Uterus (tissue), 2 donors: ENCODE measurements around the gene ALDH16A1.

ENCODE experiments used
- CTCF ChIP-seq, 4 experiments: fragments of 200-600 bp in 2 of 4; fragments of 450-650 bp in 2 of 4; sonication (generic) in 2 of 4; IDR thresholded peaks; one replicate each; pipeline ENCODE4 v1.5.1; 2016 to 2019; ENCODE audit warnings: antibody characterized with exemption in 4 of 4, mild to moderate bottlenecking in 2 of 4, moderate library complexity in 1 of 4
- POLR2A ChIP-seq, 2 donors: fragments of 450-650 bp; IDR thresholded peaks; one replicate each; pipeline ENCODE4 v1.6.1; 2016; ENCODE audit warnings: antibody characterized with exemption in 2 of 2, mild to moderate bottlenecking in 1 of 2, moderate library complexity in 1 of 2

GRCh38 chr19:49433240-49433901 lies 19.7 kb upstream of the ALDH16A1 start:
- TF ChIP-seq POLR2A (IDR thresholded peaks at IDR 0.05) (no peak), CTCF (IDR thresholded peaks at IDR 0.05) (no peak)
